HepG2 (cell line): ENCODE measurements around the gene TBC1D1. TPM values are rescaled to one million over a fixed set of nuclear protein-coding genes. Genes with fewer than 3 reads are reported as not detected.

Experiments
- ERF ChIP-seq: IDR thresholded peaks from 2 replicates; pipeline ENCODE4 v1.6.1; 2018; ENCODE audit warnings: missing biosample characterization, missing genetic modification reagents
- HDAC2 ChIP-seq: sonication (generic); formaldehyde crosslinking; IDR thresholded peaks from 2 replicates; pipeline ENCODE4 v1.4.0; 2020; ENCODE audit warnings: missing genetic modification reagents
- NR2F6 ChIP-seq, 2 experiments: IDR thresholded peaks; 2 replicates each; pipeline ENCODE4 v1.6.1; 2016; ENCODE audit warnings: antibody characterized with exemption in 1 of 2, mild to moderate bottlenecking in 1 of 2
- SOX6 ChIP-seq, 2 experiments: fragments of 450-650 bp in 1 of 2; sonication (generic) in 1 of 2; formaldehyde crosslinking in 1 of 2; IDR thresholded peaks; 2 replicates each; pipeline versions ENCODE4 v1.4.0 to v1.6.1; 2017 to 2020; ENCODE audit warnings: antibody characterized with exemption in 1 of 2, mild to moderate bottlenecking in 1 of 2, missing genetic modification reagents in 1 of 2
- TP53 ChIP-seq: sonication (generic); formaldehyde crosslinking; conservative IDR thresholded peaks from 2 replicates; pipeline ENCODE4 v1.4.0; 2020; ENCODE audit warnings: missing genetic modification reagents
- ZNF501 ChIP-seq: sonication (generic); formaldehyde crosslinking; IDR thresholded peaks from 2 replicates; pipeline ENCODE4 v1.5.1; 2020; ENCODE audit warnings: mild to moderate bottlenecking, moderate library complexity, missing genetic modification reagents
- ZNF724P ChIP-seq: sonication (generic); formaldehyde crosslinking; IDR thresholded peaks from 2 replicates; pipeline ENCODE4 v1.8.0; 2022; ENCODE audit warnings: missing genetic modification reagents, borderline replicate concordance
- polyA plus RNA-seq, 8 experiments: library from polyadenylated mRNA; depleted of rRNA in 3 of 8; stranded (reverse) in 7 of 8; unstranded in 1 of 8; fragments of >200 nt; fragmentation: Illumina TruSeq in 4 of 8; extraction: Trizol in 4 of 8; gene quantifications; 2 replicates each; pipeline versions ENCODE4 v1.2.1 to v1.2.3, GENCODE V29; 2011 to 2016; ENCODE audit warnings: low read depth in 4 of 8, missing spikeins in 1 of 8, mixed read lengths in 1 of 8; ENCODE audit not compliant: insufficient read depth in 1 of 8
- total RNA-seq, 5 experiments: library from RNA; depleted of rRNA; stranded (reverse); fragments of >200 nt; fragmentation: Illumina TruSeq; extraction: Trizol; gene quantifications; 2 replicates each; pipeline ENCODE4 v1.2.3, GENCODE V29; 2016; ENCODE audit warnings: low read depth in 1 of 5
- TF ChIP-seq, protein P1 (sequence below): IDR thresholded peaks from 2 replicates; pipeline ENCODE4 v1.6.1; 2018; ENCODE audit warnings: missing genetic modification reagents
- TF ChIP-seq, protein P2 (sequence below), 2 experiments: sonication (generic) in 1 of 2; formaldehyde crosslinking in 1 of 2; IDR thresholded peaks; 2 replicates each; pipeline versions ENCODE4 v1.4.0 to v1.6.1; 2016 to 2020; ENCODE audit warnings: borderline replicate concordance in 1 of 2, low read depth in 1 of 2, mild to moderate bottlenecking in 1 of 2, missing genetic modification reagents in 1 of 2
- TF ChIP-seq, protein P3 (sequence below): sonication (generic); formaldehyde crosslinking; IDR thresholded peaks from 2 replicates; pipeline ENCODE4 v1.5.1; 2020; ENCODE audit warnings: missing genetic modification reagents, mild to moderate bottlenecking, borderline replicate concordance
- TF ChIP-seq, protein P4 (sequence below): sonication (generic); formaldehyde crosslinking; IDR thresholded peaks from 2 replicates; pipeline ENCODE4 v1.4.0; 2020; ENCODE audit warnings: missing genetic modification reagents

The TBC1D1 gene
- total and polyA plus RNA-seq, 2 of the 13 experiments (the other 11 are each of a cell fraction or from before 2014, with no cell fraction given), result 37.3 to 62.8 TPM

DNA sequence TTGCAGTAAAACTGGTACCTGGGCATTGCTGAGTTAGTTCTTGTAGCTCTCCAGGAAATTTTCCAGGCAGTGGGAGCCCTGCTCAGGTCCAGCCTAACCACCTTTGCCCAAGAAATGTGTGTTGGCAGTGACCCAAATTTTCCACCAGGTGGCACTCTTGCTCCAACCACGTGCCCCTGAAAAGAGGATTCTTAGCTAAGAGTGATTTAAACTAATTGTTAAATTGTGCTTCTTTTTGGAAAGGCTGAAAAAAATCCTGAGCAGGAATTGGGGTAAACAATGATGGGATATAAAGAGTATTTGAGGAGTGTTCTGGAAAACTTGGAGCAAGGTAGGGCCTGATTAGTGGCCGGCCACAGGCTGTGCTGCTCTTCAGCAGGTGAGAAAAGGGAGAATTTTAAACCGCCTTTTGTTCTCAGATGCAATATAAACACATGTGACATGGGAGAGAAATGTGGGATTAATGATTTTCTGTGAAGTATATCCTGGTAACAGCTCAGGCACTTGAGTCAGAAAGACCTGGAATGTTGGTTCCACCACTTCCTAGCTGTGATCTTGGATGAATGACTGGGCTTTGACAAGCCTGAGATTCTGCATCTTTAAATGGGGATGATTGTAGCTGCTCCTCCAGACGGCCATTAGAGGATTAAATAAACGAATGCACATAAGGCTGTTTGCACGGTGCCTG, 288.9 kb downstream of the TBC1D1 start (continued):
- TF ChIP-seq, protein P1, sequence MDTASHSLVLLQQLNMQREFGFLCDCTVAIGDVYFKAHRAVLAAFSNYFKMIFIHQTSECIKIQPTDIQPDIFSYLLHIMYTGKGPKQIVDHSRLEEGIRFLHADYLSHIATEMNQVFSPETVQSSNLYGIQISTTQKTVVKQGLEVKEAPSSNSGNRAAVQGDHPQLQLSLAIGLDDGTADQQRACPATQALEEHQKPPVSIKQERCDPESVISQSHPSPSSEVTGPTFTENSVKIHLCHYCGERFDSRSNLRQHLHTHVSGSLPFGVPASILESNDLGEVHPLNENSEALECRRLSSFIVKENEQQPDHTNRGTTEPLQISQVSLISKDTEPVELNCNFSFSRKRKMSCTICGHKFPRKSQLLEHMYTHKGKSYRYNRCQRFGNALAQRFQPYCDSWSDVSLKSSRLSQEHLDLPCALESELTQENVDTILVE (CRISPR knock-in tag), result 0 out of 2 replicates have a peak, but pooled peaks have one; percentile 44
- TF ChIP-seq SOX6 (IDR thresholded peaks at IDR 0.05) (no peak), SOX6 (CRISPR knock-in tag; IDR thresholded peaks at IDR 0.05) (peak; percentile 43), HDAC2 (CRISPR knock-in tag) (peak; percentile 9; the same call in 1 of the 2 replicates), NR2F6 (IDR thresholded peaks at IDR 0.05) (0 out of 2 replicates have a peak, but pooled peaks have one; percentile 8), NR2F6 (CRISPR knock-in tag; IDR thresholded peaks at IDR 0.05) (0 out of 2 replicates have a peak, but pooled peaks have one; percentile 10), TP53 (CRISPR knock-in tag) (0 out of 2 replicates have a peak, but pooled peaks have one; percentile 48), ZNF724P (0 out of 2 replicates have a peak, but pooled peaks have one; percentile 17), ZNF501 (CRISPR knock-in tag) (peak; percentile 30; the same call in 1 of the 2 replicates), ERF (CRISPR knock-in tag) (0 out of 2 replicates have a peak, but pooled peaks have one; percentile 25)
- TF ChIP-seq, protein P2, sequence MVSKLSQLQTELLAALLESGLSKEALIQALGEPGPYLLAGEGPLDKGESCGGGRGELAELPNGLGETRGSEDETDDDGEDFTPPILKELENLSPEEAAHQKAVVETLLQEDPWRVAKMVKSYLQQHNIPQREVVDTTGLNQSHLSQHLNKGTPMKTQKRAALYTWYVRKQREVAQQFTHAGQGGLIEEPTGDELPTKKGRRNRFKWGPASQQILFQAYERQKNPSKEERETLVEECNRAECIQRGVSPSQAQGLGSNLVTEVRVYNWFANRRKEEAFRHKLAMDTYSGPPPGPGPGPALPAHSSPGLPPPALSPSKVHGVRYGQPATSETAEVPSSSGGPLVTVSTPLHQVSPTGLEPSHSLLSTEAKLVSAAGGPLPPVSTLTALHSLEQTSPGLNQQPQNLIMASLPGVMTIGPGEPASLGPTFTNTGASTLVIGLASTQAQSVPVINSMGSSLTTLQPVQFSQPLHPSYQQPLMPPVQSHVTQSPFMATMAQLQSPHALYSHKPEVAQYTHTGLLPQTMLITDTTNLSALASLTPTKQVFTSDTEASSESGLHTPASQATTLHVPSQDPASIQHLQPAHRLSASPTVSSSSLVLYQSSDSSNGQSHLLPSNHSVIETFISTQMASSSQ (IDR thresholded peaks at IDR 0.05; ENCODE audit: low read depth), result no peak
- TF ChIP-seq, protein P2 (CRISPR knock-in tag; IDR thresholded peaks at IDR 0.05; ENCODE audit: borderline replicate concordance), result no peak; the same call in 1 of the 2 replicates
- TF ChIP-seq, protein P3, sequence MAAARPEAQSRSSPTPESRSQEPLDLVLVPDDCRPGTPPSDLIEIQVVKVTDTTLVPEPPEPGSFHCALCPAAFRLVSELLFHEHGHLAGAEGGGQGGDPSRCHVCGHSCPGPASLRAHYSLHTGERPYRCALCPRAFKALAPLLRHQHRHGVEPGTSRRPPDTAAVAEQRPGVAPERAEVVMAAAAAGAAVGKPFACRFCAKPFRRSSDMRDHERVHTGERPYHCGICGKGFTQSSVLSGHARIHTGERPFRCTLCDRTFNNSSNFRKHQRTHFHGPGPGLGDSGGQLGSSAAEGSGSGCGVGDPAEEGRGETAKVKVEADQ (CRISPR knock-in tag), result 0 out of 2 replicates have a peak, but pooled peaks have one; percentile 27
- TF ChIP-seq, protein P4, sequence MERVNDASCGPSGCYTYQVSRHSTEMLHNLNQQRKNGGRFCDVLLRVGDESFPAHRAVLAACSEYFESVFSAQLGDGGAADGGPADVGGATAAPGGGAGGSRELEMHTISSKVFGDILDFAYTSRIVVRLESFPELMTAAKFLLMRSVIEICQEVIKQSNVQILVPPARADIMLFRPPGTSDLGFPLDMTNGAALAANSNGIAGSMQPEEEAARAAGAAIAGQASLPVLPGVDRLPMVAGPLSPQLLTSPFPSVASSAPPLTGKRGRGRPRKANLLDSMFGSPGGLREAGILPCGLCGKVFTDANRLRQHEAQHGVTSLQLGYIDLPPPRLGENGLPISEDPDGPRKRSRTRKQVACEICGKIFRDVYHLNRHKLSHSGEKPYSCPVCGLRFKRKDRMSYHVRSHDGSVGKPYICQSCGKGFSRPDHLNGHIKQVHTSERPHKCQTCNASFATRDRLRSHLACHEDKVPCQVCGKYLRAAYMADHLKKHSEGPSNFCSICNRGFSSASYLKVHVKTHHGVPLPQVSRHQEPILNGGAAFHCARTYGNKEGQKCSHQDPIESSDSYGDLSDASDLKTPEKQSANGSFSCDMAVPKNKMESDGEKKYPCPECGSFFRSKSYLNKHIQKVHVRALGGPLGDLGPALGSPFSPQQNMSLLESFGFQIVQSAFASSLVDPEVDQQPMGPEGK, result no peak
